HG03108 (cell line): ENCODE data around the gene RSBN1.

Experiments
- ATAC-seq: cut with Tn5 transposase; IDR thresholded peaks from one replicate; pipeline ENCODE4 v1.9.1; 2021; ENCODE audit warnings: moderate library complexity; ENCODE audit not compliant: unreplicated experiment

Gene RSBN1

GRCh38 chr1:113813218-113813617 lies 942 bp upstream of the RSBN1 start:
- ATAC-seq = no peak

- ATAC-seq = no peak
These were observed 422 bp upstream of the RSBN1 start for GRCh38 chr1:113812661-113813135.

- peak; percentile 8 for ATAC-seq
These were observed 954 bp downstream of the RSBN1 start for GRCh38 chr1:113811156-113811887.

GRCh38 chr1:113809670-113810602 lies 2.3 kb downstream of the RSBN1 start:
- no peak for ATAC-seq

GRCh38 chr1:113808450-113809195 lies 3.7 kb downstream of the RSBN1 start:
- no peak for ATAC-seq

- ATAC-seq = no peak
These were observed 6.6 kb downstream of the RSBN1 start for GRCh38 chr1:113805639-113806038.

- ATAC-seq = no peak
These were observed 7.1 kb downstream of the RSBN1 start for GRCh38 chr1:113805256-113805531.

- no peak for ATAC-seq
These were observed 7.6 kb downstream of the RSBN1 start for GRCh38 chr1:113804421-113805255.

GRCh38 chr1:113802367-113803007 lies 9.8 kb downstream of the RSBN1 start:
- ATAC-seq = no peak

- no peak for ATAC-seq
These were observed 11.8 kb downstream of the RSBN1 start for GRCh38 chr1:113800487-113800886.

GRCh38 chr1:113797472-113797871 lies 14.8 kb downstream of the RSBN1 start:
- no peak for ATAC-seq

- no peak for ATAC-seq
These were observed 18.1 kb downstream of the RSBN1 start for GRCh38 chr1:113793878-113794834.

GRCh38 chr1:113792986-113793385 lies 19.3 kb downstream of the RSBN1 start:
- ATAC-seq = no peak

- no peak for ATAC-seq
These were observed 19.8 kb downstream of the RSBN1 start for GRCh38 chr1:113792471-113792870.

GRCh38 chr1:113788802-113789201 lies 23.5 kb downstream of the RSBN1 start:
- no peak for ATAC-seq

- no peak for ATAC-seq
These were observed 24.6 kb downstream of the RSBN1 start for GRCh38 chr1:113787663-113788062.

GRCh38 chr1:113786069-113786468 lies 26.2 kb downstream of the RSBN1 start:
- ATAC-seq = no peak

- ATAC-seq = peak; percentile 52
These were observed 28.0 kb downstream of the RSBN1 start for GRCh38 chr1:113784104-113784779.
